GM06990 (cell line): ENCODE measurements around the gene POFUT2.

Experiments
- DNase-seq: peaks from one replicate; pipeline ENCODE4 v3.0.0-alpha.2; 2011; ENCODE audit not compliant: insufficient read length; ENCODE audit errors: extremely low read depth
- H3K27me3 ChIP-seq: replicated peaks from 2 replicates; pipeline ENCODE4 v1.6.0; 2011; ENCODE audit warnings: low read length; ENCODE audit not compliant: control insufficient read depth, insufficient read depth
- H3K36me3 ChIP-seq: 2 replicates; pipeline ENCODE4 v1.5.1; 2011; ENCODE audit warnings: low read length; ENCODE audit not compliant: control insufficient read depth, insufficient read depth
- H3K4me3 ChIP-seq: replicated peaks from 2 replicates; pipeline ENCODE4 v1.5.1; 2011; ENCODE audit warnings: low read depth, mild to moderate bottlenecking, control low read depth, low read length
- CTCF ChIP-seq: IDR thresholded peaks from 2 replicates; pipeline ENCODE4 v1.5.1; 2011; ENCODE audit warnings: low read length, control low read depth, mild to moderate bottlenecking, inconsistent platforms; ENCODE audit not compliant: insufficient read depth, poor library complexity, severe bottlenecking

The POFUT2 gene

GRCh38 chr21:45299026-45299863, 11.6 kb upstream of the POFUT2 start:
- DNase-seq = no peak

GRCh38 chr21:45297869-45298268, 10.2 kb upstream of the POFUT2 start:
- no peak for TF ChIP-seq CTCF
- Histone ChIP-seq H3K4me3 (no peak overlapping the region), H3K36me3 (no peaks in the 10 kb centered on the region), H3K27me3 (no peaks in the 10 kb centered on the region; the same call in none of the 2 replicates)
- DNase-seq = no peak

More at GRCh38 chr21:45299026-45299863, 11.6 kb upstream of the POFUT2 start:
- no peak for TF ChIP-seq CTCF
- H3K27me3 ChIP-seq = no peaks in the 10 kb centered on the region; the same call in none of the 2 replicates
- no peak overlapping the region for H3K4me3 ChIP-seq
- no peaks in the 10 kb centered on the region for H3K36me3 ChIP-seq

GRCh38 chr21:45297329-45297728, 9.6 kb upstream of the POFUT2 start:
- H3K36me3 ChIP-seq = no peaks in the 10 kb centered on the region
- H3K27me3 ChIP-seq = no peaks in the 10 kb centered on the region; the same call in none of the 2 replicates
- no peak for TF ChIP-seq CTCF
- DNase-seq = no peak
- H3K4me3 ChIP-seq = no peak overlapping the region

- H3K36me3 ChIP-seq = no peaks in the 10 kb centered on the region
- DNase-seq = no peak
- no peak for TF ChIP-seq CTCF
- H3K27me3 ChIP-seq = no peaks in the 10 kb centered on the region; the same call in 1 of the 2 replicates
- no peak overlapping the region for H3K4me3 ChIP-seq
Measured at GRCh38 chr21:45296638-45297037, 8.9 kb upstream of the POFUT2 start.

- H3K4me3 ChIP-seq = no peak overlapping the region
- no peaks in the 10 kb centered on the region for H3K36me3 ChIP-seq
- no peak for TF ChIP-seq CTCF
- H3K27me3 ChIP-seq = no peaks in the 10 kb centered on the region; the same call in 1 of the 2 replicates
- DNase-seq = no peak
Measured at GRCh38 chr21:45295576-45296365, 8.1 kb upstream of the POFUT2 start.
